A549 (cell line): ENCODE results near the gene PADI4.

Experiments used
- CHD2 ChIP-seq: fragments of 150-350 bp; IDR thresholded peaks from 2 replicates; pipeline ENCODE4 v1.6.1; 2014; ENCODE audit warnings: low read length; ENCODE audit not compliant: partially characterized antibody
- CTCF ChIP-seq: fragments of >200 bp; sonication (Bioruptor Twin); formaldehyde crosslinking; IDR thresholded peaks from 3 replicates; pipeline ENCODE4 v1.5.1; 2016
- EP300 ChIP-seq, 2 experiments: fragments of >200 bp; sonication (Bioruptor Twin); formaldehyde crosslinking; IDR thresholded peaks; 2 replicates in 1 of 2; 3 replicates in 1 of 2; pipeline ENCODE4 v1.6.1; 2016 to 2017
- MAX ChIP-seq: IDR thresholded peaks from 2 replicates; pipeline ENCODE4 v1.6.1; 2012
- MYC ChIP-seq: IDR thresholded peaks from 2 replicates; pipeline ENCODE4 v1.6.1; 2012; ENCODE audit warnings: mild to moderate bottlenecking, inconsistent platforms, low read length, improper control_type of control experiment, borderline replicate concordance
- NFE2L2 ChIP-seq: fragments of 150-350 bp; conservative IDR thresholded peaks from 2 replicates; pipeline ENCODE4 v1.6.1; 2014; ENCODE audit warnings: low read length
- POLR2A ChIP-seq: IDR thresholded peaks from 2 replicates; pipeline ENCODE4 v1.6.1; 2012; ENCODE audit warnings: mild to moderate bottlenecking, low read length

DNA sequence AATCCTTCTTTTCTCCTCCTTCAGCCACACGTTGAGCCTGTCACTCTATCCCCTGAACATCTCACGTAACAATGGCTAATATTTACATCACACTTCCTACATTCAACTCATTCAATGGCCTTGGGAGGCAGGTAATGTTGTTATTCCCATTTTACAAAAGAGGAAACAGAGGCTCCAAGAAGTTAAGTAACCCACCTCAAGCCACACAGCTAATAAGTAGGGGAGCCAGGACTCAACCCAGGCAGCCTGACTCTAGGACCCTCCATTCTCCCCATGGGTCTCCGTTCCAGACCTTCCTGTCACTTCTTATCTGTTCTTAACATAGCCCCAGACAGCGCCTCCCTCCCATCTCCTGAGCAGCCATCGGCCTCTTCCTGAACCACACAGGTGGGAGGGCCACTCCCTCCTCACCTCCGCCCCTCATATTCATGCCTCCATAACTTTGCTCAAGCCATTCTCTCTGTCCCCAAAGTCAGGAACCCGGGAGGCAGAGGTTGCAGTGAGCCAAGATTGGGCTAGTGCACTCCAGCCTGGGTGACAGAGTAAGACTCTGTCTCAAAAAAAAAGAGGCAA lies 2.2 kb downstream of the PADI4 start:
- TF ChIP-seq EP300 (IDR thresholded peaks at IDR 0.05) (no peak), CTCF (no peak), NFE2L2 (no peak), MAX (no peak), CHD2 (no peak), POLR2A (no peak), MYC (no peak)
